H1 (cell line): ENCODE data around the gene ZFAND5. TPM values are rescaled to one million over a fixed set of nuclear protein-coding genes. Genes with fewer than 3 reads are reported as not detected.

ENCODE experiments used
- JUND ChIP-seq: IDR thresholded peaks from 2 replicates; pipeline ENCODE4 v1.6.1; 2011; ENCODE audit warnings: mild to moderate bottlenecking, improper control_type of control experiment, low read length
- MAX ChIP-seq: IDR thresholded peaks from 2 replicates; pipeline ENCODE4 v1.6.1; 2012; ENCODE audit warnings: inconsistent platforms
- polyA plus RNA-seq, 7 experiments: library from polyadenylated mRNA; depleted of rRNA in 3 of 7; stranded (reverse) in 5 of 7; unstranded in 2 of 7; fragments of >200 nt in 5 of 7; fragments of 200-250 nt in 2 of 7; gene quantifications; 1 replicate in 5 of 7; 2 replicates in 1 of 7; 4 replicates in 1 of 7; pipeline versions ENCODE4 v1.2.1 to v1.2.3, GENCODE V29; 2011 to 2013; ENCODE audit warnings: missing spikeins in 2 of 7, mixed read lengths in 2 of 7
- total RNA-seq: library from RNA; stranded (reverse); fragmentation: NEBNext Ultra II Directional; extraction: Animal tissue kit (Norgen Biotek cat#: 25700); gene quantifications from 2 replicates; pipeline ENCODE4 v1.2.1, GENCODE V29; 2021

ZFAND5 gene
- total and polyA plus RNA-seq, 2 of the 8 experiments (the other 6 are each of a cell fraction or from before 2014, with no cell fraction given): 76.7 to 225 TPM

GRCh38 chr9:72383978-72384709, 19.1 kb upstream of the ZFAND5 start (continued):
- TF ChIP-seq MAX: no peak
- no peak for TF ChIP-seq JUND
